Measurements from ENCODE around the gene RAB5IF.

GRCh38 chr20:36587388-36588070, 18.1 kb upstream of the RAB5IF start:
- no peak for TF ChIP-seq CTCF (IDR thresholded peaks at IDR 0.05)
- TF ChIP-seq POLR2A (IDR thresholded peaks at IDR 0.05) = no peak

All from testis (tissue), 2 donors.